ENCODE results near the gene BIRC7.

The BIRC7 gene

DNA sequence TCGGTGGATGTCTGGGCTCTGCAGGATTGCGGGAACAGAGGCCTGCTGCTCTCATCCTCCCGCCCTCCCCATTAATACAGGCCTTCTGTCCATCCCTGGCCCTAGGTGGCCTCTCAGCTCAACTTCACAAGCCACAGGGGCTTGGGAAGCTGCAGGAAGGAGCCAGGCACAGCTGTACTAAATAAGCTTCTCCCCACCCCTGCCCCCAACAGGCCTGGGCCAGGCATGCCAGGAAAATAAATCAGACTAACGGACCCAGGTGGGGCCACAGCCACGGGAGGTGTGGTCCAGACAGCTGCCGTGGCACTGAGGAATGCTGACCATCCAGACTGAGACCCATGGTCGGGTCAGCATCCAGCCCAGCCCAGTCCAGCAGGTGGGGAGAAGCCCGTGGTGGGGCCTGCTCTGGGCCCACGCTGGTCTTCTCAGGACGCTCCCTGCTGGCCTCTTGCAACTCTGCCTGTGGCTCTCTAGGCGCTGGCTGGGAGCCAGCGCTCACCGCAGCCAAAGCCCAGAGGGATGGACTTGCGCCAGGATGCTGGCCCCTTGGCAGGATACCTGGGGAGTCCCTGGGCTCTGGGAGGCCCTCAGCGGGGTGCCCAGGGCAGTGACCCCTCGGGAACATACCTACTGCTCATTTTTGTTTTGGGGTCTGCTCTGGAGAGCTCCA is 11.2 kb upstream of the BIRC7 start:
- no peak for DNase-seq (ENCODE audit: low read depth in 4 of 4, low spot score in 1 of 4)

- no peak for DNase-seq (ENCODE audit: low read depth in 4 of 4, low spot score in 1 of 4)
These were observed 10.6 kb upstream of the BIRC7 start for GRCh38 chr20:63225082-63225454.

DNA sequence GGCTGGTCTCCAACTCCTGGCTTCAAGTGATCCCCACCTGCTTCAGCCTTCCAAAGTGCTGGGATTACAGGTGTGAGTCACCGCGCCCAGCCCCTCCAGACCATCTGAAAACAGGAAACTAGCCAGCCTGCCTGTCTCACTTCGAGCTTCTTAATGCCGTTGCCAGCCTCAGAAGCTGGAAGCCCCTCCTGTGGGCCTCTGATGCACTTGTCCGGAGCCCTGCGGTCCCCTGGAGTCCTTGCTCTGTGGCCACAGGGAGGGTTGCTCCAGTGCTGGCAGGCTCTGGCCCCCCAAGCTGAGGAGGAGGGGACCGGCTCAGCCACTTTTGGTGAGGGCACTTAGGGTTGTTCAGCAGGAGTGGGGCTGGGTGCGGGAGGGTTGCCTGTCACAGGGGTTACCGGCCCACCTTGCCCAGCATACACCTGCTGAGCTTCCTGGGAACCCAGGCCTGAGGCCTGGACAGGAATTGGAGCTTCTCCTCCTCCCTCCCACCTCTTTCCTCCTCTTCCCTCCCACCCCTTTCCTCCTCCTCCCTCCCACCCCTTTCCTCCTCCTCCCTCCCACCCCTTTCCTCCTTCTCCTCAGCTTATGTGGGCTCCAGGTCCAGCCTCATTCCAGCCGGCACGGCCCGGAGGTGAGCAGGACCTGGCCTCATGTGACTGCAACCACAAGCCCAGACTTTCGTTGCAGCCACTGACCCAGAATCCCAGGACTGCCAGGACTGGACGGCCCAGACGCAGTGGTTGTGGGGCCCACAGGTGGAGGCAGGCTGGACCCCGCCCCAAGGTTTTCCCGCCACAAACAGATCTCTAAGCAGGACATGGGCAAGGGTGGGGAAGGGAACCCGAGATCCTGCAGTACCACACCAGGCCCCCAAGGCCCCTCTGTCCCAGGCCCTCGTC is 9.4 kb upstream of the BIRC7 start:
- no peak for DNase-seq (ENCODE audit: low read depth in 4 of 4, low spot score in 1 of 4)

- no peak for DNase-seq (ENCODE audit: low read depth in 4 of 4, low spot score in 1 of 4)
These were observed 8.4 kb upstream of the BIRC7 start for GRCh38 chr20:63227260-63227659.

- no peak for DNase-seq (ENCODE audit: low read depth in 4 of 4, low spot score in 1 of 4)
These were observed 6.9 kb upstream of the BIRC7 start for GRCh38 chr20:63228806-63229205.

DNA sequence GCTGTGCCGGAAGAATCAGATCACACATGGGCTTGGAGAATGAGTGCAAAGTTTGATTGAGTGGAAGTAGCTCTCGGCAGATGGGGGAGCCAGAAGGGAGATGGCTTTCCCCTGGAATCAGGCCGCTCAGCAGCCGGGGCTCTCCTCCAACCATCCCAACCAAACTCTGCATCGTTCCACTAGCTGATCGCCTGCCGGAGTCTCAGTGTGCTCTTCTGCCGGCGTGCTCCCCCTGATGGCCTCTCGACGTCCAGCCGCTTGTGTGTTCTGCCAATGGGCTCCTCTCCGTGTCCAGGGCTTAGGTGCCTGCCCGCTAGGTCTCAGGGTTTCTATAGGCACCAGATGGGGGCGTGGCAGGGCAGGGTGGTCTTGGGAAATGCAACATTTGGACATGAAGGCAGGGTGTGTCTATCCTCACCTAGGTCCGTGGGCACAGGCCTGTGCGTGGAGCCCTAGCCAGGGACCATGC is 4.9 kb upstream of the BIRC7 start:
- no peak for DNase-seq (ENCODE audit: low read depth in 4 of 4, low spot score in 1 of 4)

GRCh38 chr20:63232235-63233060 is 3.3 kb upstream of the BIRC7 start:
- DNase-seq (ENCODE audit: low read depth in 4 of 4, low spot score in 1 of 4) = no peak

GRCh38 chr20:63233061-63233344 is 2.7 kb upstream of the BIRC7 start:
- no peak for DNase-seq (ENCODE audit: low read depth in 4 of 4, low spot score in 1 of 4)

DNA sequence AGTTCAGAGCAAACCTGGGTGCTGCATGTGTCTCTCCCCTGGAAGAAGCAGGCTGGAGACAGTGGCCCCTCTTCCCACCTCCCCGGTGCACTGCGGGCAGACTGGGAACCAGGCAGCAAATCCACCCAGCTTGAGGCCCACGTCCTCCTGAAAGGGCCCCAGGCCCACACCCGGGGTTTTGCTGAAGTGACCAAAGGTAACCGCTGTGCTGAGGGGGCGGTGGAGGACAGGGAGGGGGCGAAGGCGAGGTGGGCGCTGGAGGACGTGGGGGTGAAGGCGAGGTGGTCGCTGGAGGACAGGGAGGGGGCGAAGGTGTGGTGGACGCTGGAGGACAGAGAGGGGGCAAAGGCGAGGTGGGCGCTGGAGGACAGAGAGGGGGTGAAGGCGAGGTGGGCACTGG is 1.8 kb upstream of the BIRC7 start:
- no peak for DNase-seq (ENCODE audit: low read depth in 4 of 4, low spot score in 1 of 4)

GRCh38 chr20:63234693-63235398 is 859 bp upstream of the BIRC7 start:
- peak in 1 of 4 experiments; percentile 14 for DNase-seq (ENCODE audit: low read depth in 4 of 4, low spot score in 1 of 4)

DNA sequence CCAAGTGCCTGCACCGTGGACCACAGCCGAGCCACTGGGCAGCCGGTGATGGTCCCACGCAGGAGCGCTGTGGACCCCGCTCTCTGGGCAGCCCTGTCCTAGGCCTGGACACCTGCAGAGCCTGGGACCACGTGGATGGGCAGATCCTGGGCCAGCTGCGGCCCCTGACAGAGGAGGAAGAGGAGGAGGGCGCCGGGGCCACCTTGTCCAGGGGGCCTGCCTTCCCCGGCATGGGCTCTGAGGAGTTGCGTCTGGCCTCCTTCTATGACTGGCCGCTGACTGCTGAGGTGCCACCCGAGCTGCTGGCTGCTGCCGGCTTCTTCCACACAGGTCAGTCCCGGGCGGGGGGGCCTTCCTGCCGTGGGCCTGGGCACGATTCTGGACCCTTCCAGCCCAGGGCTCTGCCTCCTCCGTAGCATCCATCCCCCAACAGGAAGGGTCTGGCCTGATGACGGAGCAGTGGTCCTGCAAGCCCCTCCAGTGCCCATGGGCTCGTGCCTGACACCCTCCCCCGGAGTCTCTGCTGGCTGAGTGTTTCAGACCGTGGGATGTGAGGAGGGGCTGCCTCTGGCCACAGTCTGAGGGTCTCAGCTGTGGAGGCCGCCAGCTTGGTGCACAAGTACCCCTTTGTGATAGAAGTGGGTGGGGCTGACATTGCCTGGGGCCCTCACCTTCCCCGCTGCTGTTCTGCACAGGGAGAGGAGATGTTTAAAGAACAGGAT is 572 bp downstream of the BIRC7 start:
- DNase-seq (ENCODE audit: low read depth in 4 of 4, low spot score in 1 of 4) = no peak

- no peak for DNase-seq (ENCODE audit: low read depth in 4 of 4, low spot score in 1 of 4)
These were observed 2.3 kb downstream of the BIRC7 start for GRCh38 chr20:63238031-63238430.

DNA sequence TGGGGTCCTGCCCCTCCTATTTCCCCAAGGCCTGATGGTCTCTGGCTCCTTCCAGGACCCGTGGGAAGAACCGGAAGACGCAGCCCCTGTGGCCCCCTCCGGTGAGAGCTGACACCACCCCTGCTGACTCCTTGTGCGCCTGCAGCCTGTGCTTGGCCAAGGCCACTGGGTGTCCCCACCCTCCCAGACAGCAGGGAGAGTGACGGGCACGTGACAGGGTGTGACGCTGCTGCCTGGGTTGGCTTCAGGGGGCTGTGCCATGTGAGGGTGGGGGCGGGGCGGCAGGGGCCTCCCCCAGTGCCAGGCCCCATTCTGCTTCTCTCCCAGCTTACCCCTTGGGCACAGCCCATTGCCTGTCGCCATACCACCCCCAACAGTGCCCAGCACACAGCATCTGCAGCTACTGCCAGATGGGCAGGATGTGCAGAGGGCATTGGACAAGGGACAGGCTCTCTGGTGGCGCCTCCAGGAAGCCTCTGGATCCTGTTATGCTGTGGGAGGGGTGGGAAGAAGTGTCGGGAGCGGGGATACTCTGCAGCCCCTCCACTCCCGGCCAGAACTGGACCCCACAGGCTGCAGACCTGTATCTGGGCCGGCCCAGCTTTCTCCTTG is 2.9 kb downstream of the BIRC7 start:
- DNase-seq (ENCODE audit: low read depth in 4 of 4, low spot score in 1 of 4) = no peak

GRCh38 chr20:63239431-63239830 is 3.7 kb downstream of the BIRC7 start:
- DNase-seq (ENCODE audit: low read depth in 4 of 4, low spot score in 1 of 4) = no peak

GRCh38 chr20:63240004-63240403 is 4.3 kb downstream of the BIRC7 start:
- DNase-seq (ENCODE audit: low read depth in 4 of 4, low spot score in 1 of 4) = no peak

- no peak for DNase-seq (ENCODE audit: low read depth in 4 of 4, low spot score in 1 of 4)
These were observed 5.6 kb downstream of the BIRC7 start for GRCh38 chr20:63241272-63241671.

DNA sequence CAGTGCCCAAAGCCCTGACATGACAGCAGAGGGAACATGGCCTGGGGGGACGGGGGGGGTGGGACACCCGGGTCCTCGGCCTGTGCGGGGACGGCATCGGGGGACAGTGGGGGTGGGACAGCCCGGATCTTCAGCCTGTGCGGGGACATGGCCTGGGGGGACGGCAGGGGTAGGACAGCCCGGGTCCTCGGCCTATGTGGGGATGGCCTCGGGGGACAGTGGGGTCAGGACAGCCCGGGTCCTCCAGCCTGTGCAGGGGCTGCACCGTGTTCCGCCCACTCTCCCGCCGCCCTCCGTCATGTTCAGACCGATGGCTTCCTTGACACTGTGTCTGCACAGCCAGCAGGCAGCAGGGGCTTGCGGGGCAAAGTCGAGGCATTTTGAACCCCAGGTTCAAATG is 7.0 kb downstream of the BIRC7 start:
- no peak for DNase-seq (ENCODE audit: low read depth in 4 of 4, low spot score in 1 of 4)

DNA sequence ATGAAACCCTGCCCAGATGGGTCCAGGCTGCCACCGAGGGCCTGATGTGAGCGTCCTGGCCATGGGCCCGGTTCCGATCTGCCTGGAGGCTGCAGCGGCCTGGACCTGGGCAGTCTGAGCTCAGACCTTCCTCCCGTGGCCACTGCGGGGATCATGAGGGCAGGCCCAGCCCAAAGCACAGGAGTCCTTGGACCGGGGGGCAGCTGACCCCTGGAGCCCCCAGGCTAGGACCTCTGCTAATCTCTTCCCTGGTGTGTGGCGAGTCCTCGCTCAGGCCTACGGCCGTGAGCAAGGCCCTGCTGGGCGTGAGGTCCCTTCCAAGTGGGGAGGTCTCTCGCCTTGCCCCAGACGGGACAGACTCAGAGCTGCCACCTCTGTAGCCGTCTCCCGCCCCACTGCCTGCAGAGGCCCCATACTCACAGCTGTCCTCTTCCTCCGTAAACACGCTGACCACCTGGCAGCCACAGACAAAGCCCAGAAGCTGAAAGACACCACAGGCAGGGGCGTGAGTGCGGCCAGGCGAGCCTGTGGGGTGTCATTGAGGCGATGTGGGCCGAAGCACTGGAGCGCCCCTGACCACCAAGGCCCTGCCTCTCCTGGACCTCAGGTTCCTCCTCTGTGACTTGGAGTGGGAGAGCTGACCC is 8.0 kb downstream of the BIRC7 start:
- no peak for DNase-seq (ENCODE audit: low read depth in 4 of 4, low spot score in 1 of 4)

GRCh38 chr20:63244468-63244867 is 8.8 kb downstream of the BIRC7 start:
- no peak for DNase-seq (ENCODE audit: low read depth in 4 of 4, low spot score in 1 of 4)
